Vagina (tissue), 2 donors: Measurements from ENCODE around the gene CUBN.

ENCODE experiments used
- CTCF ChIP-seq, 3 experiments: fragments of 450-650 bp in 2 of 3; fragments of 200-600 bp in 1 of 3; sonication (generic) in 1 of 3; IDR thresholded peaks; one replicate each; pipeline ENCODE4 v1.5.1; 2017 to 2019; ENCODE audit warnings: antibody characterized with exemption in 3 of 3, mild to moderate bottlenecking in 2 of 3, moderate library complexity in 2 of 3
- POLR2A ChIP-seq, 2 donors: fragments of 450-650 bp; IDR thresholded peaks; one replicate each; pipeline ENCODE4 v1.6.1; 2017; ENCODE audit warnings: antibody characterized with exemption in 2 of 2, mild to moderate bottlenecking in 2 of 2, moderate library complexity in 2 of 2

- TF ChIP-seq CTCF (IDR thresholded peaks at IDR 0.05) (no peak), POLR2A (IDR thresholded peaks at IDR 0.05) (no peak)
Measured at GRCh38 chr10:16811765-16812164, 317.8 kb downstream of the CUBN start.
